ENCODE data around the gene HTD2.
"Not testable (repeated sequence)": the region's sequence is repeated elsewhere in the genome, so short reads cannot be mapped to it uniquely, and the experiment has no call there.

Gene HTD2

GRCh38 chr3:58333206-58334012 is 27.1 kb downstream of the HTD2 start:
- no peak for DNase-seq

- no peak for DNase-seq
Measured at GRCh38 chr3:58334013-58334321, 27.6 kb downstream of the HTD2 start.

DNA sequence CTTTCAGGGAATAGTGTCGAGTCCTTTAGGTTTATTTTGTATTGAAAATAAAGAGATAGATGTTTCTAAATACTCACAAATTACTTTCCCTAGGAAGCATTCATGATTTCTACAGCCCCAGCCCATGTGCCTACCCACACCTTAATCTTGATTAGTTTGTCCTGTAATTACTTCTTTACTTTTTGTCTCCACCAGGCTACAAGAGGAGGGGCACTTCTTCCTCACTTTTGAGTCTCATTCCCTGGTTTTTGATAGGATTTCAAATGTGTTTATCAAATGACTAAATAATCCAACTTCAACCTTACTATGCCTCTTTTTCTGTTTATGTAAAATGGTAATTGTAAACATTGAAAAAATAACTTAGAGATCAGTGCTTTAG is 28.2 kb downstream of the HTD2 start:
- no peak for DNase-seq

DNA sequence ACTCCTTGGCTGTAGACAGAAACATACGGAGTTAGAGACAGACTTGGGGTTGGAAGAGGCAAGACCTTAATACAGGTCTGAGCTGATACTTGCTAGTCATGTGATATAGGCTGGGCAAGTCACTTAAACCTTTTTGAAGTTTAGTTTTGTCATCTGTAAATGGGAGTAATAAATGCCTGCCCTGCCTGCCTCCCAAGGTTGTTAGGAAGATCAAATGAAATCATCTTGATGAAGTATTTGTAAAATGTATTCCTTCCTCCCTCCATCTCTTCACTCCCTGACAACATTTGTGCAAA is 29.3 kb downstream of the HTD2 start:
- no peak for DNase-seq

GRCh38 chr3:58336135-58336882 is 30.0 kb downstream of the HTD2 start:
- no peak for DNase-seq

DNA sequence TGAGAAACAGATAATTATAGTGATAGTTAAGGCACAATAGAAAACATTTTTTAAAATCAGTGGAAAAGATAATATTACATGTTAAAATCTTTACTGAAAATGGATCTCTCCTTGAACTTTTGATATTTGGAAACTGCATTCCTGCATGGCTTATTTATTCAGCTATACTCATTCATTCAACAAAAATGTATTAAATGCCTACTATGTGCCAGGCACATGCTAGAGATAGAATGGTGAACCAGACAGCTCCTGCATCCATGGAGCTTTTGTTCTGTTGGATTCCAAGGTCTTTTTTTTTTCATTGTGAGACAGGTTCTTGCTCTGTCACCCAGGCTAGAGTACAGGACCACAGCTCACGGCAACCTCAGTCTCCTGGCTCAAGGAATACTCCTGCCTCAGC is 30.9 kb downstream of the HTD2 start:
- DNase-seq: no peak

DNA sequence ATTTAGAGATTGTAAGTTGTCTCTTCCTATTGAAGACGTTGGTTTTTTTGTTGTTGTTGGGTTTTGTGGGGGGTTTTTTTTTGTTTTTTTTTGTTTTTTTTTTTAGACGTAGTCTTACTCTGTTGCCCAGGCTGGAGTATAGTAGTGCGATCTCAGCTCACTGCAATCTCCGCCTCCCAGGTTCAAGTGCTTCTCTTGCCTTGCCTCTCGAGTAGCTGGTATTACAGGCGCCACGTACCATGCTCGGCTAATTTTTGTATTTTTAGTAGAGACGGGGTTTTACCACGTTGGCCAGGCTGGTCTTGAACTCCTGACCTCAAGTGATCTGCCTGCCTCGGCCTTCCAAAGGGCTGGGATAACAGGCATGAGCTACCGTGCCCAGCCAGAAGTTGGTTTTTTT is 32.8 kb downstream of the HTD2 start:
- not testable (repeated sequence) for DNase-seq

DNA sequence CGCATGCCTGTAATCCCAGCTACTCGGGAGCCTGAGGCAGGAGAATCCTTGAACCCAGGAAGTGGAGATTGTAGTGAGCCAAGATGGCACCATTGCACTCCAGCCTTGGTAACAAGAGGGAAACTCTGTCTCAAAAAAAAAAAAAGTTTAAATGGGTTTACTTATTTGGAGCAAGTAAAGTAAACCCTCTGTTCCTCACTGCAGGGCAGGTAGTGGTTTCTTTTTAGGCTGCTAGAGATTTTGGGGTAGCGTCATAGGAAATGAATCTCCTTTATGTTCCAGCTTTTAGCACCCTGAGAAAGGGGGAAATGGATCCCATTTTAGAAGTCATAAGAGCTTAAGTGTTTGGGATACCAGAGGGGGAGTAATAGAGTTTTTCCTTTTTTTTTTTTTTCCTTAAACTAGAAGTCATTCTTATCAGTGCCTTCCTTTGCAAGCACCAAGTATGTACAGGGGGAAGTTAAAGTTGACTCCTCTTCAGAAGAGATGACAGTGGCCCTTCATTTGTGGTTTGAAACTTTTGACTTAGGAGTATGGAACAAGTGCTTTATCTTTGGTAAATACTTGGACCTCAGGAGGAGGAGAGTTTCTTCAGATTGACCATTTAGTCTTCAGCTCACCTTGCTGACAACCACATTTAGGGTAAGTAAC is 34.4 kb downstream of the HTD2 start:
- no peak for DNase-seq

DNA sequence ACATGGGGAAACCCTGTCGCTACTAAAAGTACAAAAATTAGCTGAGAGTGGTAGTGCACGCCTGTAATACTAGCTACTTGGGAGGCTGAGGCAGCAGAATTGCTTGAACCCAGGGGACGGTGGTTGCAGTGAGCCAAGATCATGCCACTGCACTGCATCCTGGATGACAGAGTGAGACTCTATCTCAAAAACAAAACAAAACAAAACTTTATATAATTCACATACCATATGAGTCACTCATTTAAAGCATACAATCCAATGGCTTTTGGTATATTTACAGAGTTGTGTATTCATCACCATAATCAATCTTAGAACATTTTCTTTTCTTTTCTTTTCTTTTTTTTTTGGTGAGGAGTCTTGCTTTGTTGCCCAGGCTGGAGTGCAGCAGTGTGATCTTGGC is 35.1 kb downstream of the HTD2 start:
- no peak for DNase-seq

GRCh38 chr3:58342676-58343075 is 36.4 kb downstream of the HTD2 start:
- no peak for DNase-seq

DNA sequence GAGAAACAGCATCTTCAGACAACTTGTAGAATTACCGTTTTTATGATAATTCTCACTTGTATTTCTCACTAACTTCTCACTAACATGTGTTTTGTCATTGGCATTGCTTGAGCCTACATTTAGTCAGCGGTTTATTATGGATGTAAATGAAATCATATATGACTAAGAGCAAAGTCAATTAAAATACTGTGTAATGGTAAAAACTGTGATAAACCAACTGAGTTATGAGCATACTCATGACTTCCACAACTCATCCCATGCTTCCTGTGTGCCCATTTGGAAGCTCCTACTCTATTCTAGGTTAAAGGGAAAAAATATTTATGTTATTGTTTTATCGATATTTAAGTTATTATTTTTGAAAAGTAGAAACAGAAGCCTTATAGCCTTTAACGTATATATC is 39.1 kb downstream of the HTD2 start:
- DNase-seq: no peak

DNA sequence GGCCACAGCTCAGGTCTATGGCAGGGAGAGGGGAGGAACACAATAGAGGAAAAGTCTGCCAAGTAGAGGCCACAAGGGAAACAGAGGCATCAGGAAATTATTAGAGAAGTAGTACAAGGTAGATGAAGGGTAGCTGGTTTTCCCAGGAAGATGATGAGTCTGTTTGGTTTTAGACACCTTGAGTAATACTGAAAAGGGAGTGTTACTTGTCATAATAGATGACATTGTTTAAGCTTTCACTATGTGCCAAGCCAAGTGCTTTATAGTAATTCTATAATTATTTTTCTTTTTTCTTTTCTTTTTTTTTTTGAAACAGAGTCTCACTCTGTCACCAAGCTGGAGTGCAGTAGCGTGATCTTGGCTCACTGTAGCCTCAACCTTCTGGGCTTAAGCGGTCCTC is 40.0 kb downstream of the HTD2 start:
- no peak for DNase-seq

DNA sequence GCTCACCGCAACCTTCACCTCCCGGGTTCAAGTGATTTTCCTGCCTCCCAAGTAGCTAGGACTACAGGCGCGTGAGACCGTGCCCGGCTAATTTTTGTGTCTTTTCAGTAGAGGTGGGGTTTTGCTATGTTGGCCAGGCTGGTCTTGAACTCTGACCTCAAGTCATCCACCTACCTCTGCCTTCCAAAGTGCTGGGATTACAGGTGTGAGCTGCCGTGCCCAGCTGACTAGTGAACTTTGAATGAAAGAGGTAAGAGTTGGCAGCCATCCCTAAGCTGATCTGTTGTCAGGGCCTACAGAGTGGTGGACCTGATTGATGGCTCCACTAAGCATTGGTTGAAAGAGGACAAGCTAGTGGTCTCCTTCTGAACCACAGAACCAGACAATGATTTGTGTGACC is 41.7 kb downstream of the HTD2 start:
- DNase-seq: no peak

- no peak for DNase-seq
Measured at GRCh38 chr3:58349792-58350626, 43.7 kb downstream of the HTD2 start.

- DNase-seq: no peak
Measured at GRCh38 chr3:58350627-58351013, 44.3 kb downstream of the HTD2 start.

- DNase-seq: no peak
Measured at GRCh38 chr3:58351920-58352319, 45.6 kb downstream of the HTD2 start.

- DNase-seq: no peak
Measured at GRCh38 chr3:58352626-58353025, 46.3 kb downstream of the HTD2 start.

DNA sequence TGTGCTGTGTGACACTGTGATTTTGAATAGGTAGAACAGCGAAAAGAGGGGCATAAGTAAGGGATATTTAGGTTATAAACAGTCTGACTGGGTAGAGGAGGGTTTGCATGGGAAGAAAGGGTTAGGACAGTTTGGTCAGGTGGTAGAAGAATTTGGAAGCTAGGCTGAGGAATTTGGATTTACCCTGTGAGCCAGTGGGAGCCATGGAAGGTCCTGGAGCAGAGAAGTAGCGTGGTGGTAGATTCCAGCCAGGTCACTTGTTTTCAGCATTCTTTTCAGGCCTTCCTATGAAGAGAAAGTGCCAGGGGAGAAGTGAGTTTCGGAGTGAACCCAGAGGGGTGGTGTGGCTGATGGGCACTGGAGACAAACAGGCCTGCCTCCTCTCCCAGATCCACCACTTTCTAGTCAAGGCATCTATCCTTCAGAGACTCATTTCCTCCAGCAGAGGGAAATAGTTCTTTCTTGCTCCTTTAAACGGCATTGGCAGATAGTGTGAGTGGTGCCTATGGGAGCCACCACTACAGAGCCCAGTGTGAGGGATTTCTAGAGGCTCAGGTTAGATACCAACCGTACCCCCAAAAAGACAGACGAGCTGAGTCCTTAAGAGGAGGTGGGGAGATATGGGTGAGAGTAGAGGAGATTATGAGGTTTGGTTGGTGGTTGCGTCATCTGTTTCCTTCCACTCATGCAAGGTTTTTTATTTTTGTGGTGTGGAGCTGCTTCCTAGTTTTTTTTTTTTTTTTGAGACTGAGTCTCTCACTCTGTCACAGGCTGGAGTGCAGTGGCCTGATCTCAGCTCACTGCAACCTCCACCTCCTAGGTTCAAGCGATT is 47.6 kb downstream of the HTD2 start:
- DNase-seq: no peak

- no peak for DNase-seq
Measured at GRCh38 chr3:58355179-58355578, 48.9 kb downstream of the HTD2 start.

DNA sequence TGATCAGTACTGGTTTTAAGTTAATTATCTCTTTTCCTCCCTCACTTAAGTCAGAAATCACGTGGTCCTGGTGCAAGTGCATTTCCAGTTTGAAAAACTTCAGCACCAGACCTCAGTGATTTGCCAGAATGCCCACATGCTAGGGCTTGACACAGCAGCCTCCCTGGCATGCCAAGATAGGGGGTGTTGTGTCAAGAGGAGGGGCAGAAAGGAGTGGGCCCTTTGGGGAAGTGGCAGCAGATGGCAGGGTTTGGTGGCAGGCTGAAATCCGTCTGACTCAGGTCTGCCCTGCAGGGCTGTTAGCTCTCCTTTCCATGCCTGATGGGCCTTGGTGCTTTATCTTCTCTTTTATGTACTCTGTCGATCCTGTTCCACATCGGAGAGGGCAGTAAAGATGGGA is 49.7 kb downstream of the HTD2 start:
- no peak for DNase-seq

DNA sequence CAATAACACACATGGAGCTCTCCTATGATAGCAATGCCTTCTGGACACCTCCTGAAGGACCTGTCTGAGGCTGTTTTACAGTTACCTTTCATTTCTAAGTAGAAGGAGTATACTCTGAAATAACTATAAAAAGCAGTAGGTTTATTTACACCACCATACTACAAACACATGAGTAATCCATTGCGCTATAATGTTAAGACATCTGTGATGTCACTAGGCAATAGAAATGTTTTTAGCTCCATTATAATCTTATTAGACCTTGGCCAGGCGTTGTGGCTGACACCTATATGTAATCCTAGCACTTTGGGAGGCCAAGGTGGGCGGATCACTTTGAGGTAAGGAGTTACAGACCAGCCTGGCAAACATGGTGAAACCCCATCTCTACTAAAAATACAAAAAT is 51.1 kb downstream of the HTD2 start:
- no peak for DNase-seq

DNA sequence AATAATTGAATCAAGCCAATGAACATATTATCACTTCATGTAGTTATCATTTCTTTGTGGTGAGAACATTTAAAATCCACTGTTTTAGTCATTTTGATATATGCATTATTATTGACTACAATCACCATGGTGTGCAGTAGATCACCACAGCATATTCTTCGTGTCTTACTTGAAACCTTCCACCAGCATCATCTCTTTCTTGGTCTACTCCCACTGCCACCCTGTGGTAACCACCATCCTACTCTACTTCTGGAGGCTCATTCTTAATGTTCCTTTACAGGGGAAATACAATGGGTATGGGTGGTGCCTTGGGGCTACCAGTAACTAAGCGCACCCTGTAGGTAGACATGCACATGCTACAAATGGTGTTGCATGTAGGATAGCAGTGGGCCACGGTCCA is 51.8 kb downstream of the HTD2 start:
- DNase-seq: no peak

- no peak for DNase-seq
Measured at GRCh38 chr3:58358808-58359207, 52.5 kb downstream of the HTD2 start.
